Measurements from ENCODE around the gene ZNF784.

GRCh38 chr19:55646889-55647731 lies 22.7 kb upstream of the ZNF784 start:
- no peak for TF ChIP-seq EP300 (IDR thresholded peaks at IDR 0.05)
- no peak for TF ChIP-seq CTCF (IDR thresholded peaks at IDR 0.05)
- TF ChIP-seq POLR2A (IDR thresholded peaks at IDR 0.05): no peak
- TF ChIP-seq POLR2AphosphoS5 (IDR thresholded peaks at IDR 0.05): no peak
